ENCODE measurements around the gene FCAMR.

Gene FCAMR, protein sequence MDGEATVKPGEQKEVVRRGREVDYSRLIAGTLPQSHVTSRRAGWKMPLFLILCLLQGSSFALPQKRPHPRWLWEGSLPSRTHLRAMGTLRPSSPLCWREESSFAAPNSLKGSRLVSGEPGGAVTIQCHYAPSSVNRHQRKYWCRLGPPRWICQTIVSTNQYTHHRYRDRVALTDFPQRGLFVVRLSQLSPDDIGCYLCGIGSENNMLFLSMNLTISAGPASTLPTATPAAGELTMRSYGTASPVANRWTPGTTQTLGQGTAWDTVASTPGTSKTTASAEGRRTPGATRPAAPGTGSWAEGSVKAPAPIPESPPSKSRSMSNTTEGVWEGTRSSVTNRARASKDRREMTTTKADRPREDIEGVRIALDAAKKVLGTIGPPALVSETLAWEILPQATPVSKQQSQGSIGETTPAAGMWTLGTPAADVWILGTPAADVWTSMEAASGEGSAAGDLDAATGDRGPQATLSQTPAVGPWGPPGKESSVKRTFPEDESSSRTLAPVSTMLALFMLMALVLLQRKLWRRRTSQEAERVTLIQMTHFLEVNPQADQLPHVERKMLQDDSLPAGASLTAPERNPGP

GRCh38 chr1:206970446-206970845 lies at the start of gene FCAMR:
Gene FCAMR (minus strand): TSS chr1:206970460. CDS start chr1:206970125, 335 bp downstream.
- no peak for DNase-seq

- no peak for DNase-seq
These were observed 49.4 kb upstream of the FCAMR start for GRCh38 chr1:207019661-207020060.

DNA sequence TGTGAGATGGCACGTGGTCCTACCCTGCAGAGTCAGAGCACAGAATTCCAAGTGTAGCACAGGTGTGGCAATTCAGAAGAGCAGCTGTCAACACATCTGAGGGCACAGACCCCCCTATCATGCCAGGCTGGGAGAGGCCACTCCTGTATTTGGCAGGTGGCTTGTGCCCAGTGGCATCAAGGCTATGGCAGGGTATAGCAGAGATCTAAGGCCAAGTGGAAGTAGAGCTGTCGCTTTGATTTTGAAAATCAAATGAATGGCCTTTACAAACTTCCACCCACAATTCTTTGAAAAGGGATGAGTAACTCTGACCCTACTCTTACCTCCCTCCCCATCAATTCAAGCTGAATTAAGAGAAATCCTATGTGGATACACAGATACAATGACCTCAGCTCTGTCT lies 48.9 kb upstream of the FCAMR start:
- DNase-seq: no peak

- no peak for DNase-seq
These were observed 48.4 kb upstream of the FCAMR start for GRCh38 chr1:207018707-207019106.

GRCh38 chr1:207017615-207018559 lies 47.6 kb upstream of the FCAMR start:
- DNase-seq: no peak

DNA sequence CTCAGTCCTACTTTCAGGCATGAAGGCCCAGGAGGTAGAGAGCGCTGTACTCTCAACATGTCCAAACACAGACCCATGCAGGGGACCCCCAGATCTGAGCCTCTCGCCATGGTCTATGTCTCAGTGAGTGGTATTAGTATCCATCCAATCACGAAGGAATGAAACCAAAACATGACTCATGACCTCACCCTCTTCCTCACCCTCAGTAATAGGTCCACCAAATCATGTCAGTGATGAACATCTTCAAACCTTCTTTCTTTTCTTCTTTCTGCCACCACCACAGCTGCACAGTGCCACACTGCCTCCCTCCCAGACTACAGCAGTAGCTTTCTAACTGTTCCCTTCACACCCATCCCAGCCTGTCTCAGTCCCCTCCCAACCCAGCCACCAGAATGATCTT lies 45.5 kb upstream of the FCAMR start:
- DNase-seq: no peak

DNA sequence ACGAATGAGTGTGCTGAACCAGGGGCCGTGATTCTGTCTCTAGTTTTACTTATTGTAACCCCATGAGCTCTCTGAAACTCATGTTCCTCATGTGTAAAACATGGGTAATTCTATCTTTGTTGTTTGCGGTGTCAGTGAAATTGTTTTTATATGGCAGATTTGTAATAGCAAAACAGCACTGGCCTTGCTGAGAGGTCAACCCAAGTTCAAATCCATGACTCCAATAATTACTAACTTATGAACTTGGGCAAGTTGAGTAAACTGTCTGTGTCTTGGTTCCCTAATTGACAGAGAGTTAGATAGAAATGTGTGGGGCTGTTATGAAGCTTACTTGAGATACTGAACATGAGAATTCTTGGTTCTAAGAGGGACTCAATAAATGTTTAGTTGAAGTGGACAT lies 44.5 kb upstream of the FCAMR start:
- DNase-seq: no peak

DNA sequence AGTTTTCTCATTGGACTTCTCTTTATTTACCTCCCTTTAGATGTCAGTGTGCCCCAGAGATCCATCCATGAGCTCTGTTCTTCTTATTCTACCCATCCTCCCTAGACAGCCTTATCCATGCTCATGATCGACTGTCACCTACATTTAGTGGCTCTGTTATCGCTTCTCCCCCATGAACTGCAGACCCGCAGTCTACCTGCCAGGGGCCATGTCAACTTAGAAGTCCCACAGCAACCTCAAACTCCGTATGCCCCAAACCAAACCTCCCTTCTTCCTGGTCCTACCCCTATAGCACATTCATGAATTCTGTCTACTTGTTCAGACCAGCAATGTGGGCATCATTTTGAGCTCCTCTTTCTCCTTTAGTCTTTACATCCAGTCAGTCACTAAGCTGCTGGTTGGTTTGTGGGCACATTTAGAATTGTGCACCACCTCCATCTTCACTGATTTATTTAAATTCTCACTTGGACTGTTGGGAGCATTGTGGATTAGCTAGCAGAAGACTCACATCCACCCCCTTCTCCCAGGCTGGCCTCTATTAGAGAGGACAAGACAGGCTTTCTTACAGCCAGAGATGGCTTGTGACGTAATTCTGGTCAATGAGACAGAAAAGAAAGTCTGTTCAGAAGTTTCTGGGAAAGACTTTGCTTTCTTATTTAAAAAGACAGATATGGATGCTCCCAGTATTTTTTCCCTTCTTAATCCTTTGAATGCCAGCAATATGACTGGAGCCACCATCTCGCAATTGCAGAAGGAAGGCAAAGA lies 43.2 kb upstream of the FCAMR start:
- no peak for DNase-seq

- DNase-seq: no peak
These were observed 40.5 kb upstream of the FCAMR start for GRCh38 chr1:207010726-207011125.

DNA sequence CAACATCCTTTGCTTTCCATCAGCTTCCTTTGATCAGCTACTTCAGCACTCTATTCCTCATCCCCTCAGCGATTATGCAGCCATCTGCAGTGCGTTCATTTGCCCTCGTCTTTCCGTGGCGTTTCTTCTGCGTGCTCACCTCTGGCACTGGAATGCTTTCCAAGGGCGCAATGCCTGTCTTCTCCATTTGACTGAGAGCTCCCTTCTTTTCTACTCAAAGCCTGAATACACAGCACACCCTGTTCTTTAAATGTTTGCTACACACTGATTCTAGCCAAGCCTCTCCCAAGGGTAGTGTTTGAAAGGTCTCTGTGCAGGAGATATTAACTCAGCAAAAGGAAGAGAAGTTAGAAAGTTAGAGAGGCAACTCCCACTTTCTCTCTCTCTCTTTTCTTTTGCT lies 39.7 kb upstream of the FCAMR start:
- no peak for DNase-seq

GRCh38 chr1:207009182-207009850 lies 39.1 kb upstream of the FCAMR start:
- no peak for DNase-seq

DNA sequence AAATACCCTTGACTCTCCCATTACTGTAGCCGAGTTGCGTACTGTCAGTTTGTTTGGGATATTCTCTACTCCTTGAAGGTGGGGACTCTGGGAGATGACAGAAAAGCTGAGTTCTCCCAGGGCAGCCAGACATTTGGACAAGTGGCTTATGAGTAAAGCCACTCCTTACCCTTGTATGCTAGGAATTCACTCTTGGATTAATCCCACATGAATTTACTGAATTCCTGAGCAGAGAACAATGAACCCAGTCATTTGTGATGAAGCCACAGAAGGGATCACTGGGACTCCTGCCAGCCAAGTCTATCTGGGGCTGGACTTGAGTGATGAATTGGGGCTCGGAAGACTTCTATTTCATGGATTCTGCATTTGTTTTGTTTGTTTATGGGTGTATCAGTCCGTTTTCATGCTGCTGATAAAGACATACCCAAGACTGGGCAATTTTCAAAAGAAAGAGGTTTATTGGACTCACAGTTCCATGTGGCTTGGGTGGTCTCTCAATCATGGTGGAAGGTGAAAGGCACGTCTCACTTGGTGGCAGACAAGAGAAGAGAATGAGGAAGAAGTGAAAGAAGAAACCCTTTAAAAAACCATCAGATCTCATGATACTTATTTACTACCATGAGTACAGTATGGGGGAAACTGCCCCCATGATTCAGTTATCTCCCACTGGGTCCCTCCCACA lies 37.2 kb upstream of the FCAMR start:
- DNase-seq: no peak

DNA sequence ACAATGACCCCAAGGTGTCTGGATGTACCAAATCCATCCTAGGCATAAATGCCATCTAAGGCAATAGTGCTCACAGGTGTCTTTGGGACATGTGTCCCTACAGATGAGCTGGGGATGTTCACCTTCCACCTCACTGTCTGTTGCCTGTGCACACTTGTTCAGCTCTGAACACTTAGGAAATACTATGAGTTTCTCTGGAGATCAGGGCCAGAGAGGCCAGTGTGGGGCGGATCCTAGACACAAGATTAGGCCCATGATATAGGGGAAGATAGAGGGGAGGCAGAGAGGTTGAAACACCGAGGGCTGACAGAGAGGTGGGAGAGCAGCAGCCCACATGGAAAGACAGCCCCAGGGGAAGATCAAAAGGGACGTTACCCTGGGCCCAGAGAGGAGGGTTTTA lies 36.7 kb upstream of the FCAMR start:
- DNase-seq: no peak

- no peak for DNase-seq
These were observed 35.8 kb upstream of the FCAMR start for GRCh38 chr1:207006083-207006482.

GRCh38 chr1:207004931-207005830 lies 34.9 kb upstream of the FCAMR start:
- no peak for DNase-seq

GRCh38 chr1:207003210-207003609 lies 33.0 kb upstream of the FCAMR start:
- DNase-seq: no peak

GRCh38 chr1:207002724-207003146 lies 32.5 kb upstream of the FCAMR start:
- no peak for DNase-seq

DNA sequence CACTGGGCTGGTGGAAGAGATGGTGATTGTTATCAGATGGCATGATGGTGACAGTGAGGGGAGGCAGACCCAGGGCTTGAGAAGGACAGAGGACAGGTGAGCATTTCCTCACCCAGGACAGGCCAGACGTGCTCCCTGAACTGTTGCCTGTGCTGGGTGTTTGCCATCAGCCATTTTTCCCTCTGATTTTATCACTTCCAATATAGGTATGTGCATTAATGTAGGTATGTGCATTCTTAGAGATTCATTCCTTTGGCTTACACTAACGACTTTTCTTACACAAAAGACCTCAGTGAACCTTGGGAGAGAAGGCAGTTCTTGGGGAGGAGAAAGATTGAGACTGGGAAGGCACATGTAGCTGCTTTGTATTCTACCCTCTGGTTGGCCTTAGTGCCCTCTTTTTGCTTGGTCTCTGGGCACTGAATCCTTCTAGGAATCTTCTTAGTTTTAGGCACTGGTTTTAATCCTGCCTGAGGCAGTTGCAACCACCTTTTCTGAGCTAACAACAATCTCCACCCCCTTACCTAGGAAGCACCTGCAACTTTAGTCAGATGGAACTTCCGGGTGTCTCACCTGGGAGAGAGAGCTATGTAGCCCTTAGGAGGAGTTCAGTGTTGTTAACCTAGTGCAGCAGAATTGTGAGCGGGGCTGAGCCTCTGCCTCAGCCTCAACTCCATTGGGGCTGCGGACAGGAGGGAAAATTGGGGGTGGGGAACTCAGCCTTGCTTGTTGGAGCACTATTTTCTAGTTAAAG lies 31.4 kb upstream of the FCAMR start:
- no peak for DNase-seq

- DNase-seq: no peak
These were observed 30.5 kb upstream of the FCAMR start for GRCh38 chr1:207000651-207001291.

Data from retina (tissue), 1 donor.